Mesenteric fat pad (tissue), 1 donor: ENCODE measurements around the gene SMOC2. TPM values are rescaled to one million over a fixed set of nuclear protein-coding genes. Genes with fewer than 3 reads are reported as not detected.

Source experiments
- DNase-seq: peaks from one replicate; pipeline ENCODE4 v3.0.0-alpha.2; 2020; ENCODE audit warnings: low spot score
- total RNA-seq: library from RNA; stranded (reverse); fragmentation: NEBNext Ultra II Directional; extraction: Animal tissue kit (Norgen Biotek cat#: 25700); gene quantifications from one replicate; pipeline ENCODE4 v1.2.1, GENCODE V29; 2021
- donor health status: DM: yes; HTN: yes; CAD: no.

Gene SMOC2
- total RNA-seq, 1 donor from 2014 or later = 46.3 TPM

DNA sequence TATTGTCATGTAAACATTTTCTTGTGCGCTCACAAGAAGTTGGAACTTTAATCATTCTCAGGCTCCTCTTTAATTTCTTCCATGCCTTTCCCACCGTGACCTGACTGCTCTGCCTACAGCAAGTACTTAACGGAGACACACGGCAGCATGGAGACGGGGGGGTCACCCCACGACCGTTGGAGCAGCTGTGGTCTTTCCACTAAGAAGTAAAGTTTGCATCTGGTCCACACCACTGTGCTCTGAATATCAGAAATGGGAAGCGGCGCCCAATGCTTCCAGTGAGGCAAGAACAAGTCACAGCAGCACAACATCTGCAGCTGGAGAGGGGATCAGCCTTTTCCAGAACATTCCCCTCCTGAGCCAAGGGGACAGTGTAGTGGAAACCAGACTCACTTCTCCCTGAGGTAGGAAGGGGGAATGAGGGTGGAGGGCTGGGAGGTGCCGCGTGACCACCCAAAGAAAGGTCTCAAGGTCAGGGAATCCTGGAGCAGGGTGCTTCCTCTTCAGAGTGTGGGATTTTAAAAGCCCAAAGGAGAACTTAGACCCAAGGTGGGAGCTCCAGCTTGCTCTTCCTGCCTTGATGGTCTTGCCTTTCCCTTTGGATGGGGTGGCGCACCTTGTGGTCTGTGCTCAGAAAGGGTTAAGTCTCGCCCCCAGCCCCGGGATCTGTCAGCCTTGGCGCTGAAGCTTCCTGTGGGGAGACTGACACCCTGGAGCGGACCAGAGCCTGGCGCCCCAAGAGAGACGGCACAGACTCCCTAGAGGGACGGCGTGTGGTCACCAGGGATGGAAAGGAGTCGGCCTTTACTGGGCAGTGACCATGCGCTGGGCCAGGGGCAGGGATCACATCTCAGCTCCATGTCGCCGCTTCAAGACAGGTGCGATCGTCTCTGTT lies 25.6 kb upstream of the SMOC2 start:
- peak; percentile 87 for DNase-seq

GRCh38 chr6:168415993-168416530 lies 24.9 kb upstream of the SMOC2 start:
- DNase-seq = peak; percentile 68

GRCh38 chr6:168416531-168416930 lies 24.5 kb upstream of the SMOC2 start:
- DNase-seq = peak; percentile 53

GRCh38 chr6:168417191-168417590 lies 23.8 kb upstream of the SMOC2 start:
- DNase-seq = peak; percentile 72

DNA sequence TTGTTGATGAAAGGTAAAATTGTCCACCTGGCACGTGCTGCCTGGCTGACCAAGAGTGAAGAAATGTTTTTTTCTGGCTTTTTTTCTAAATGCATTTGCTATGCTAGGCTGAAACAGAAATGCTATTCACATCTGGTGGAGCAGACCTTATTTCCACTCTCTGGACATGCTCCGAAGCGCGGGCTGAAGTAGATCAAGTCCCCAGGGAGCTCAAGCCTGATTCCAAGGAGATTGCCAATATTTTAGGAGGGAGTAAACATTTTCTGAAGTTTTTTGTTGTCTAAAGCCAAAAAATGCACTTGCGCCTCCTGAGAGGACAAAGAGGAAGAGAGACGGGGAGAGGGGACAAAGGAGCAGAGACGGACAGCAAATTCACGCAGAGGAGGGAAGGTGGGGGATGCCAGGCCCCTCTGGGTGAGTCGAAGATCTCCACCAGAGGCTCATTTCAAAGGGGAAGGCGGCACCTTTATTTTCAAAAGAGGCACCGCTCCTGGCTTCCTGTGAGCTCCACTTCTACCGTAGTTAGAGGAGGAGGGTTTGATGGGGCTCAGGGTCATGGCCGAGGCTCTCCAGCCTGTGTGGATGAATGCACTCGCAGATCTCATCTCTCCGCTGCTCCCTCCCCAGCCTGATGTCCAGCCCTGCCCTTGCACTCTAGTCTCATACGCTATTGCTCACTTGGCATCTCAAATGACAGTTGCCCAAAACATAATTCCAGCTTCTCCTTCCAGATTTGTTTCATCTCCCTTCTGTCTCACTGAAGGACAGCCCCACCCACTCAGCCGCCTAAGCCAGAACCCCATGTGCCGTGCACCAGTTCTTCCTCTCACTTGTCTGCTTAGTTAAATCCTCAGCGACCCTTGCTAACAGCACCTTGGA lies 23.1 kb upstream of the SMOC2 start:
- DNase-seq = no peak

- no peak for DNase-seq
Observed at GRCh38 chr6:168418711-168419121, 22.3 kb upstream of the SMOC2 start.

DNA sequence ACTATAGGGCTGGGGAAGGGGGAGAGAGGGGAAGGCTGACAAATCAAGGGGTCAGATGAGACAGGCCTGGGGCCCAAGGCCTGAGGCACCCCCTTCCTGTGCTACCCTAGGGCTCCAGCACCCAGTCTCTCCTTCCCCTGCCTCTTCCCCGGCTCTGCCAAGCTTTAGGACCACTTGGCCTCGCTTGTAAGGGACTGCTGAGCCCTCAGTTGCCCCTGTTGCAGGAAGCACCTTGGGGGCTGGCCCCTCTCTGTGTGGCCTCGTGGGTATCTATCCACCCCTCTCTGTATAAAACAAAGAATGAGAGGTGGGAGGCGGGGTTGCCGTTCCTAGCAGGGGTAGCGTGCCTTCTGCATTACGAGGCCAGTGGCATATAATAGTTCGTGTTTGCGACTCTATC lies 21.4 kb upstream of the SMOC2 start:
- no peak for DNase-seq

- no peak for DNase-seq
Observed at GRCh38 chr6:168420084-168420483, 20.9 kb upstream of the SMOC2 start.

- DNase-seq = no peak
Observed at GRCh38 chr6:168420706-168421105, 20.3 kb upstream of the SMOC2 start.

DNA sequence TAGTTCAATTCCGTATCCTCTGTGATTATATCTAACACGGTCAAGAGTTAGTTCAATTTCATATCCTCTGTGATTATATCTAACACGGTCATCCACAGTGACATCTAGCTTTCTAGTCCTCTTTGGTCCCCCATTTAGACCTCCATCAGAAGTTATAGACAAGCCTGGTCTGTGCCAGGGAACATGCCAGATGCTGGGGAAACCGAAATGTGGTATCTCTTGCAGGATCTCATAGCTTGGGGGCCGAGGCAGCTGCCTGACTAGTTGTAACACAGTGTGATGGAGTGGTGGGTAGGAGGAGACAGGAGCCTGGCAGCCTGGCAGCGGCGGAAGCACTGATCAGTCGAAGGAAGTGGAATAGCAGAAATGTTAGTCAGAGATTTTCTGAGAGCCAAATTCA lies 13.8 kb upstream of the SMOC2 start:
- no peak for DNase-seq

DNA sequence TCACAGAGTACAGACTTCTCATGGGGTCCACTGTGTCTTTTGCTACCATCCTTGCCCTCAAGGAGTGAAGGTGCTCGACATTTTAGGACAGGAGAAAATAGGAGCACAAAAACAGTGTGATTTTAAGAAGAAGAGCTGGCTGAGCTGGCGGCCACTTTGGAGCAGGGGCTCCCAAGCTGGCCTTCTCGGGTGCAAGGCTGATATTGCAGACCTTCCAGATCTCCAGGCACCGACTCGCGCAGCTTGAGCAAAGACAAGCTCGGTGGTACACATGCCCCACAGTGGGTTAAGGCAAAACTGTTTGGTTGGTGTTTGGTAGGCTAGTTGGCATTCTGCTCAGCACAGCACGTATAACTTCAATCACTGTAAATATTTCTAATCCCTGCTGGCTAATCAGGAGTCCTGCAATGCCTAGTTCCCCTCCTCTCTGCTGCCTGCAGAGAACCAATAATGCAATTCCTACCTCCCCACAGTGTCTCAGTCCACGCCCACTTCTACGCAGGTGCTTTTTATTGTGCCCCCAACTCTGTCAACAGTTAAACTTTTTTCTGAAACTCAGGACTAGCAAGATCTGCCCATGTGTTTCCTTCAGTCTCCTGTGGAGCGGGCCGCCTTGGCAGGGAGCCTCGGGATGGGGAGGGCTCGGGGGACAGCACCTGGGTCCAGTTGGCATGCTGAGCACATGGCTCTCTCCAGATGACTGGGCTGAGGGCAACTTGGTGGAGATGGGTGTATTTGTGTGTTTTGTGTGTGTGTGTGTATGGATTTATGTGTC lies 12.7 kb upstream of the SMOC2 start:
- DNase-seq = no peak

GRCh38 chr6:168428863-168429262 lies 12.1 kb upstream of the SMOC2 start:
- no peak for DNase-seq

- DNase-seq = no peak
Observed at GRCh38 chr6:168432196-168432595, 8.8 kb upstream of the SMOC2 start.

- DNase-seq = no peak
Observed at GRCh38 chr6:168433898-168434297, 7.1 kb upstream of the SMOC2 start.

GRCh38 chr6:168434505-168434904 lies 6.5 kb upstream of the SMOC2 start:
- DNase-seq = no peak

- DNase-seq = no peak
Observed at GRCh38 chr6:168437751-168438150, 3.2 kb upstream of the SMOC2 start.

GRCh38 chr6:168438783-168439520 lies 2.0 kb upstream of the SMOC2 start:
- no peak for DNase-seq

DNA sequence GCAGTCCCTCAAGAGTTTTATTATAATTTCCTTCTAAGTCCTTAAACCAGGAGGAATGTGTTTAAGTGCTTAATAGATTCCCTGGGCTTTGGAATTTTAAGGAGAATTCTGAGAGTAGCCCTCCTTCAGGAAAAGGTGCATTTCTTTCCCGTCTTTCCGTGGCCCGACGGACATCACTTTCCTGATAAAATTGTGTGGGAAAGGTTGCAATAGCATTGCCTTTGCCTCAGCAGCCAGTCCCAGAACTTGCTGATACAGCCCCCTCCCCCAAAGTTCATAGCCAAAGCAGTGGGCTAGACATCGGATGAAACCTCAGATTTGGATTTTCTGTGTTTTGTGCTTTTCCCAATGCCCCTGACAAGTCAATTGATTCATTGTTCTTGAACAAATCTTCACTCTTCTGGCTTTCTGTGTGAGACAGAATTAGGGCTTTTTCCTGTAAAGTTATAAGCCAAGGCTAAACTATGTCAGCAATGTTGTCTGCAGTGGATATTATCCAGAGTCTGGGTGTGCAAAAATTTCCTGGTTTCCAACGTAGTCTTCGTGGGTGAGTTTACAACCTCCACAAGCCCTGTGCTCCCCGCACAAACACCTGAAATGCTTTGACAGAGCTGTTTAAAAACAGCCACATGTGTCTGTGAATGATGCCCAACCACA lies 1.1 kb upstream of the SMOC2 start:
- no peak for DNase-seq

DNA sequence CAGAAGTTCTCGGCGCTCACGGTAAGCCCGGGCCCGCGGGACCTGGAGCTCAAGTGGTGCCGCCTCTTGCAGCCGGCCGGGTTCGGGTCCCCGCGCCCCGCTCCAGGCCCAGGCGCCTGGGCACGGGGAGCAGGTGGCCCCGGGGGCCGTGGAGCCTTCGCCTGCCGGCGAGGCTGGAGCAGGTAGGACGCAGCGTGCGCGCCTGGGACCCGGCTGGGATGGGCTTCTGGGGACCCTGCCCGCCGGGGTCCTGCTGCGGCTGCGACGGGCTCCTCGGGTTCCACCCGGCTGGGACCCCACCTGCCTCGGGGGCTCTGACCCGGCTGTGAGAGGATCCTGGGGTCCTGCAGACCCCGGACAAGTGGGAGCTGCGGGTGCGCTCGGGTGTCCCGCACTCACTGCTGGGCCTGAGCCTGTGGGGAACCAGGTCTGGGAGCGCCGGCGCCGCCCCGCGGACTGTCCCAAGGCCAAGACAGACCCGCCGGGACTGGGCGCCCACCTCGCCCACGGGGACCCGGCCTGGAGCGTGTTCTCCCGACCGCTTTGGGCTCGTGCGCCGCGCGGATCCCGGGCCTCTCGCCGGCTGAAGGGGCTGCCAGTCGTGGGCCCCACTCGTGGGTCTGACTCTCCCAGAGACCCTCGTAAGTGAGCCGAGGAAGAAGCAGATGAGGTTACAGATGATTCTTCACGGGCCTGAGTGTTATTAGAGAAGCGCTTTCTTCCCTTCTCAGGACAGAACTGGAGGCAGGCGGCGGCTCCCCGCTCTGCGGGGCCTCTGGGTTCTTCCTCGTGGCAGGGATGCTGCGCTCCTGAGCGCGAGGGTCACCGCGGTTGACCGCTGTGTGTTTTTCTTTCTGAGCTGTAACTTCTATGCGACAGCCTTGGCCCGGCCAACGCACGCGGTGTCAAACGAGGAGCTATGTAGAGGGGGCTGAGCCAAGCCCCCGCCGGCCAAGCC lies 729 bp downstream of the SMOC2 start:
- no peak for DNase-seq
